Smooth muscle cell of trachea (primary cell): ENCODE data around the gene DNAJA2. TPM values are rescaled to one million over a fixed set of nuclear protein-coding genes. Genes with fewer than 3 reads are reported as not detected.

Experiments used
- total RNA-seq: library from RNA; depleted of rRNA; stranded (reverse); fragments of >200 nt; gene quantifications from 2 replicates; pipeline ENCODE4 v1.2.1, GENCODE V29; 2014

The DNAJA2 gene
- total RNA-seq, result 57.6 and 74.8 TPM in 2 replicates

DNA sequence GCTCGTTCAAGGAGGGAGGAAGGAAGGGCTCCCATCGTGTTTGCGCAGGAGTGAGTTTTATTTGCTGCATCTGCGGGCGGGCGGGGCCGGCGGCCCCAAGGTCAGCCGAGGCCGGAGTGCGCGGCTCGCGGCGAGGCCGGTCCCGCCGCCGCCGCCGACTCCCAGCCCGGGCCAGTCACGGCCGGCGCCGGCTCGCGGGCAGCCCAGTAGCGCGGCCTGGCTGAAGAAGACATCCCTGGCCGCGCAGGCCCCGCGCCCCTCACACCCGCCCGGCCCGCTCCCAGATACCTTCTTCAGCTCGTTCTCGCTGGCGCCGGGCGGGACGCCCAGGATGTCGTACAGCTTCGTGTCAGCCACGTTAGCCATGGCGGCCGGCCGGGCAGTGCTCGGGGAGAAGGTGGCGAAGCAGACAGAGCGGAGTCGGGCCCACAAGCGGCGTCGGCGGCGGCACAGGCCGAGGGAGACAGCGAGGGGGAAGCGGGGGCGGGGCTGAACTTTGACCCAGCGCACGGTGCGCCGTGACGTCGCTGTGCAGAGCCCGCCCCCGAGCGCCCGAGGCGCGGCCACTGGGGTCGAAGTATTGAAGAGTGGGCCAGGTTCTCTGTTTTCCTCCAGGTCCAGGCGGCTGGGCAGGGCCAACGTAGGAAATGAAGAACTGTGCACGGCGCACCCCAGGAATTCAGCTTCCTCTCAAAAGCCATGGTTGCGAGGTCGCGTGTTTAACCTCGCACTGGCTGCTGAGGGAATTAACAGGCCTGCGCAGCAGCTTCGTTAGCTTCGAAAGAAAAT lies at the start of gene DNAJA2:
Gene DNAJA2 (minus strand): TSS at position 468 of the 789 bp plus-strand sequence. CDS start 102 bp downstream, at position 366.

Other genes with a start within 250 kb of the DNAJA2 start
- gene MYLK3, start 225.3 kb downstream of the DNAJA2 start, total RNA-seq, result 0.15 and 0.17 TPM in 2 replicates
- gene C16orf87, start 142.5 kb downstream of the DNAJA2 start, total RNA-seq, result 6.3 and 7.1 TPM in 2 replicates
- gene GPT2, start 89.3 kb downstream of the DNAJA2 start, total RNA-seq, result 8.3 and 21.0 TPM in 2 replicates
- gene NETO2, start 170.3 kb upstream of the DNAJA2 start, total RNA-seq, result 4.3 and 7.0 TPM in 2 replicates